Activated CD4-positive, alpha-beta T cell treated with anti-CD3 and anti-CD28 coated beads, Interleukin-2, amount 10 ng/mL, durations not matched to agents 7 days and 5 days (primary cell): ENCODE measurements around the gene SLC4A2. TPM values are rescaled to one million over a fixed set of nuclear protein-coding genes. Genes with fewer than 3 reads are reported as not detected.
A peak's percentile ranks its signal among the peaks of the same experiment; 100 is the strongest.

Experiments used
- CTCF ChIA-PET: fragments of 350-600 bp; sonication (Branson Sonifier 250); formaldehyde crosslinking; loops from one replicate; lab custom pipeline; 2021; ENCODE audit warnings: antibody characterized with exemption; lab: Charles Lee
- POLR2A ChIA-PET: fragments of 350-600 bp; sonication (Branson Sonifier 250); formaldehyde crosslinking; loops from one replicate; lab custom pipeline; 2021; ENCODE audit warnings: antibody characterized with exemption; lab: Charles Lee
- DNase-seq: peaks from one replicate; pipeline ENCODE4 v3.0.0-alpha.2; 2020
- H3K27ac Mint-ChIP-seq: one replicate; pipeline ENCODE4 v1.8.0; 2021; ENCODE audit warnings: mild to moderate bottlenecking, moderate library complexity, mixed read lengths
- H3K27me3 Mint-ChIP-seq: one replicate; pipeline ENCODE4 v1.8.0; 2021; ENCODE audit warnings: mixed read lengths
- H3K36me3 Mint-ChIP-seq: one replicate; pipeline ENCODE4 v1.8.0; 2021; ENCODE audit warnings: low read depth, mixed read lengths
- H3K4me1 Mint-ChIP-seq: one replicate; pipeline ENCODE4 v1.8.0; 2021; ENCODE audit warnings: mixed read lengths
- H3K4me3 Mint-ChIP-seq: one replicate; pipeline ENCODE4 v1.8.0; 2021; ENCODE audit warnings: mild to moderate bottlenecking, moderate library complexity, mixed read lengths
- H3K9me3 Mint-ChIP-seq: one replicate; pipeline ENCODE4 v1.8.0; 2021; ENCODE audit warnings: mixed read lengths
- total RNA-seq, 2 experiments: library from RNA; stranded (reverse); gene quantifications; one replicate each; pipeline ENCODE4 v1.2.3, GENCODE V29; 2021

SLC4A2 gene
- total RNA-seq, 2 experiments from 2014 or later: 106 to 114 TPM

DNA sequence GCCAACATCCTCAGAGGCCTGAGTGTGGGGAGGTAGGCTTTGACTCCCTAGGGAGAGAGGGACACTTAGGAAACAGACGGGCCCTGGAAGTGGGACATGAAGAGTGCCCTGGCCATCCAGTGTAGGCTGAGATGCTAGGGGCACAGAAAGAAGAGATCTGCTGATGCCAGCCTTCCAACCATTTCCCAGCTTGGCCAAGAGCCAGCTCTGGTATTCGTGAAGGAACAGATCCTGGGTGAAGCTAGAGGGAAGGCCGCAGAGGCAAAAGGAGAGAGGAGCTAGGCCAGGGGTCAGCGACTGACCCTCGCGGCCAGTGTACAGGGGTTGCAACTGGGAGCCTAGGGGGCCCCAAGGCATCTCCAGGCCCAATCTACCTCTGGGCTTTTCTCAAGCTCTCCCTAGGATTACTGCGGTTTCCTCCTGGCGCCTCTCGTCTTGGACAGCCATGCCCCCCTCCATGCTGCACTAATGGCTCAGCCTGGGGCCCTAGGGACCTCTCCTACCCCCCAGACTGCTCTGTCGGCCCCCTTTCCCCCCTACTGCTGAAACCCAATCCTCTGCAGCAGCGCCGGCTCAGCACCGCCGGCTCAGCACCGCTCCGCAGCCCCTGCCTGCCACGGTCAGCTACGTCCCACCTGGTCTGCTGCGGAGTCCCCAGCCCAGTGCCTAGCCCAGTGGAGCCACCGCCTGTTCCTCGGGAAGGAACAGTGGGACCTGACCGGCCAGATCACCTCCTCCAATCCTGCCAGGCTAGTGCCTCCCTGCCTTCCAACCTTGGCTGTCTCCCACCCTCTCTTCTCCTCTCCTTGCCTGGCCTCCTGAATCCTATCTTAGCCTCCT is 11.2 kb upstream of the SLC4A2 start, which contains the start of gene ASIC3:
ASIC3 (plus strand) TSS at position 556 of the 840 bp plus-strand sequence. CDS start 355 bp downstream, outside the sequence.
- no peak for DNase-seq
- POLR2A ChIA-PET: no interaction called here
- Mint-ChIP-seq H3K36me3 (peaks cover 7% of the 10 kb centered on the region), H3K27me3 (peaks cover 8% of the 10 kb centered on the region), H3K9me3 (no peaks in the 10 kb centered on the region), H3K4me1 (peaks cover 13% of the 10 kb centered on the region), H3K4me3 (no peak within 1 kb of the TSS), H3K27ac (no peak within 1 kb of the TSS)
- CTCF ChIA-PET: interaction anchor here (0.7 to 1.3 kb wide), 2 partner anchors 30 to 90 kb away, joined by 3 to 5 read pairs; no protein-coding TSS in a partner anchor

DNA sequence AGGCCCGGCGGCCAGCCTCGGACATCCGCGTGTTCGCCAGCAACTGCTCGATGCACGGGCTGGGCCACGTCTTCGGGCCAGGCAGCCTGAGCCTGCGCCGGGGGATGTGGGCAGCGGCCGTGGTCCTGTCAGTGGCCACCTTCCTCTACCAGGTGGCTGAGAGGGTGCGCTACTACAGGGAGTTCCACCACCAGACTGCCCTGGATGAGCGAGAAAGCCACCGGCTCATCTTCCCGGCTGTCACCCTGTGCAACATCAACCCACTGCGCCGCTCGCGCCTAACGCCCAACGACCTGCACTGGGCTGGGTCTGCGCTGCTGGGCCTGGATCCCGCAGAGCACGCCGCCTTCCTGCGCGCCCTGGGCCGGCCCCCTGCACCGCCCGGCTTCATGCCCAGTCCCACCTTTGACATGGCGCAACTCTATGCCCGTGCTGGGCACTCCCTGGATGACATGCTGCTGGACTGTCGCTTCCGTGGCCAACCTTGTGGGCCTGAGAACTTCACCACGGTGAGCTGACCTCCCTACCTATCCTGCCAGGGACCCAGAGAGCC is 10.4 kb upstream of the SLC4A2 start:
- no peak overlapping the region for H3K4me3 Mint-ChIP-seq
- ChIA-PET CTCF (interaction anchor here (0.7 to 1.3 kb wide), 2 partner anchors 30 to 91 kb away, joined by 3 to 5 read pairs; no protein-coding TSS in a partner anchor), POLR2A (no interaction called here)
- no peaks in the 10 kb centered on the region for H3K9me3 Mint-ChIP-seq
- peaks cover 19% of the 10 kb centered on the region for H3K4me1 Mint-ChIP-seq
- DNase-seq: no peak
- no peak overlapping the region for H3K27ac Mint-ChIP-seq
- peaks cover 8% of the 10 kb centered on the region for H3K27me3 Mint-ChIP-seq
- H3K36me3 Mint-ChIP-seq: peaks cover 7% of the 10 kb centered on the region

DNA sequence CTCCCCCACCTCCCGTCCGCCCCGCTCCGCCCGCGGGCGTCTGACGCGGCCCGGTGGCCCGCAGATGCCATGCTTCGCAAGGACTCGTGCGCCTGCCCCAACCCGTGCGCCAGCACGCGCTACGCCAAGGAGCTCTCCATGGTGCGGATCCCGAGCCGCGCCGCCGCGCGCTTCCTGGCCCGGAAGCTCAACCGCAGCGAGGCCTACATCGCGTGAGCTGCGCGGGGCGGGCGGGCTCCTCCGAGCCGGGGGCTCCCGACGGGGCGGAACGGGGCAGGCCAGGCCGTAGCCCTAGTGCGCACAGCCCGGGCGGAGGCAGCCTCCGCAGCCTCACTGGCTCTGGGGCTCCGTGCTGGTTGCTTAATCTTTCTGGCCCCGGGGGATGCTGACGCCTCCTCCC is 8.3 kb upstream of the SLC4A2 start:
- Mint-ChIP-seq H3K36me3 (peaks cover 2% of the 10 kb centered on the region), H3K27ac (no peak overlapping the region), H3K27me3 (peaks cover 8% of the 10 kb centered on the region), H3K4me1 (peaks cover 23% of the 10 kb centered on the region), H3K9me3 (no peaks in the 10 kb centered on the region), H3K4me3 (no peak overlapping the region)
- POLR2A ChIA-PET: no interaction called here
- CTCF ChIA-PET: interaction anchor here (0.8 to 1.3 kb wide), 3 partner anchors 9 to 175 kb away, joined by 3 to 4 read pairs (median 3); partner anchors contain the start of gene ABCB8
- peak; percentile 76 for DNase-seq

DNA sequence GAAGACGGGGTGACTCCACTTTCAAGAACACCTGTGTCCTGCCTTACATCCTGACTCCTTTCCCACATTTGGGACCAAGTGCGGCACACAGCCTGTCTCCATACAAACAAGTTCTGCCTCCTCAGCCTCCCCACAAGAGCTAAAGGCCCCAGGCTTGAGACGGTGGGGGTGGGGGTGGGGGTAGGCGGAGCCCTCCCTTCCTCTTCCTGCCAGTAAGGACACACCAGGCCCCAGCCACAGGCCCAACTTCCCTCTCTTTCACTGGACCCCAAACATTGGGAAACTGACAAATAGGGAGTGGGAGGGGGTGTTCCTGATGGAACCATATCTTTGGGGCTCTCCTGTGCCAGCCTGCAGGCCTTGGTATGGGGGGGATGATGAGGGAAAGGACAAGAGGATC is 6.3 kb upstream of the SLC4A2 start:
- Mint-ChIP-seq H3K4me1 (peaks cover 32% of the 10 kb centered on the region), H3K27ac (no peak overlapping the region), H3K9me3 (no peaks in the 10 kb centered on the region), H3K4me3 (no peak overlapping the region), H3K27me3 (peaks cover 8% of the 10 kb centered on the region), H3K36me3 (peaks cover 4% of the 10 kb centered on the region)
- ChIA-PET CTCF (interaction anchor here (0.7 to 1.1 kb wide), 3 partner anchors 16 to 28 kb away, joined by 3 to 4 read pairs (median 3); partner anchors contain the start of genes ABCB8 and FASTK), POLR2A (no interaction called here)
- DNase-seq: no peak

DNA sequence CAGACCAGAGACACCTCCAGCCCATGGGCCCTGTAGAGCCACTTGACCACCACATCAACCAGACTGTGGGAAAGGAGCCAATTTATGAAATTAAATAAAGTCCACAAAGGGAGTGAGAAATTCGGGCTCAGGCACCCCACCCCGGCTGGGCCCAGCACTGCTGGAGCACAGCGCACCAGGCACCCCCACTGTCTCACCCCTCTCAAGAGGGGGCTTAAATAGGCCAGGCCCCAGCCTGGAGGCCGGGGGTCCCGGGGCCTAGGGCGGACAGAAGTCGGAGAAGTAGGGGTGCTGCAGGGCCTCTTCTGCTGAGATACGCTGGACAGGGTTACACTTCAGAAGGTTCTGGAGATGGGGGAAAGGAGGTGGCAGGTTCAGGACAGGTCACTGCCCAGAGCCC is 5.6 kb upstream of the SLC4A2 start:
- ChIA-PET POLR2A (no interaction called here), CTCF (no interaction called here)
- peaks cover 4% of the 10 kb centered on the region for H3K36me3 Mint-ChIP-seq
- no peaks in the 10 kb centered on the region for H3K9me3 Mint-ChIP-seq
- no peak for DNase-seq
- peaks cover 8% of the 10 kb centered on the region for H3K27me3 Mint-ChIP-seq
- no peak overlapping the region for H3K4me3 Mint-ChIP-seq
- H3K27ac Mint-ChIP-seq: no peak overlapping the region
- H3K4me1 Mint-ChIP-seq: peaks cover 37% of the 10 kb centered on the region

DNA sequence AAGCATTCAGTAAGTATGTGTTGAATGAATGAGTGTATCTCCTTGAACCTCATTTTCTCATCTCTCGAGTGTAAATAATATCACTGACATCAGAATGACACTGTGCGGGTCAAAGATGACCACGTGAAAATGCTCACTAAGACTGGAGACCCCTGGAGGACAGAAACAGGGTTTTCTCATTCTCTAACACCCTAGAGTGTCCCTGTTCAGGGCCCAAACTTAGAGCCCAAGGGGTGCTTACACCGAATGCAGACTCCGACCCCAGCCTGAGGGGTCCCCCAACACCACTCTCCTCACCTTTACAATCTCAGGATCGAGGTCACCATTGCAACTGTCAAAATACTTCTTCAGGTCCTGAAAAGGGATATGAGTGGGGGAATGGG is 3.1 kb upstream of the SLC4A2 start:
- ChIA-PET POLR2A (no interaction called here), CTCF (interaction anchor here (1.2 kb wide), 1 partner anchor 28 kb away, joined by 4 read pairs; the partner anchor contains the start of gene ABCB8)
- Mint-ChIP-seq H3K4me3 (peak overlapping the region; percentile 91), H3K4me1 (peaks cover 46% of the 10 kb centered on the region), H3K9me3 (no peaks in the 10 kb centered on the region), H3K36me3 (peaks cover 4% of the 10 kb centered on the region), H3K27me3 (no peaks in the 10 kb centered on the region), H3K27ac (no peak overlapping the region)
- no peak for DNase-seq

DNA sequence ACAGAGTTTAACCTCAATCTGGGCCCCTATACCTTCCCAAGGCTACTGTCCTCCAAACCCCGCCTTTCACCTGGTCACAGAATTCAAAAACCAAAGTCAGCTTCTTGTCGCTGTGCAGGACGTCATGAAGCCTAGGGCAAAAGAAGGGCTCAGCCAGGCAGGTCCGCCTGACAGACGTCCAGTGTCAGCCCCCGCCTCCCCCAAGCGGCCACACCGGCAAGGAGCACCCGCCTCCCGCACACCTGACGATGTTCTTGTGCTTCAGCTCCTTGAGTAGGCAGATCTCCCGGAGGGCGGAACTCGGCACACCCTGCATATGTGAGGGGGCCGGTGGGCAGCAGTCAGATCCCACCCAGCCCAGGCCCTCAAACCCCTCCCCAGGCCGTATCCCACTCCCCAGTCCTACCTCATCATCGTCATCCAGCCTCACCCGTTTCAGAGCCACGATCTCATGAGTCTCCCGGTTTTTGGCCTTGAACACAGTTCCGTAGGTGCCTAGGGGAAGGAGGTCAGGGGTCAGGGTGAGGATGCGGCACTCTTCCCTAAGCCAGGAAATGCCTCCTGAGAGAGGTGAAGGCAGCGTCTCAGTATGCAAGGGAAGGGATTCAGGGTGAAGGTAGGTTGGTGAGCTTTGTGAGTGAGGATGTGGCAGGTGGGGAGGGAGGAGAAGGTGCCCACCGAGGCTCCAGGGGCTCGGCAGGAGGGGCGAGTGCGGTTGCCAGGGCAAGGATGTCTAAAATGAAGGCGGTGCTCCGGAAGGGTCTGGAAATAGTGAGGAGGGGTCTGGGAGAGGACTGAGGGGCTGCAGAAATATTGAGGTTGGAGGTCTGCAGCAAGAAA is 2.5 kb upstream of the SLC4A2 start:
- DNase-seq: no peak
- Mint-ChIP-seq H3K27ac (peak overlapping the region; percentile 42), H3K9me3 (no peaks in the 10 kb centered on the region), H3K36me3 (peaks cover 4% of the 10 kb centered on the region), H3K27me3 (no peaks in the 10 kb centered on the region), H3K4me3 (peak overlapping the region; percentile 91), H3K4me1 (peaks cover 53% of the 10 kb centered on the region)
- POLR2A ChIA-PET: no interaction called here
- CTCF ChIA-PET: interaction anchor here (1.1 kb wide), 1 partner anchor 28 kb away, joined by 4 read pairs; the partner anchor contains the start of gene ABCB8

DNA sequence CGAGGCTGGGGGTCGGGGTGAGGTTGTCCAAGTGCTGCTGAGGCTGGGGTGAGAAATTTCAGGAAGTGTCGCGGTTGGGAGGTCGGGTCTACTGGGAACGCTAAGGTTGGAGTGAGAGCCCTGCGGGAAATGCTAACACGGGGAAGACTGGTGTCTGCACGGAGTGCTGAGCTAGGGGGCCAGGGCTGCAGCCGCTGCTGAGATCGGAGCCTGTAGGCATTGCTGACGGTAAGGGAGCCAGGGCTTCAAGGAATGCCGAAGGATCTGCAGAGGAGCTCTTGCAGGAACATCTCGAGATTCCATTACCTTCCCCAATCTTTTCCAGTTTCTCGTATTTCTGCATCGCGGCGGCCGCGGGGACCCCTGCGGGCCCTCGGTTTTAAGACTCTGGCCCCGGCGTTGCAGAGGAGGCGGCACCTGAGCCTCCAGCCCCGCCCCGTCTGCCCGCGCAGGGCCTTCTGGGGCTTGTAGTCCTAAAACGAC is 1.8 kb upstream of the SLC4A2 start, which contains the start of gene CDK5:
CDK5 (minus strand) TSS at position 392 of the 483 bp plus-strand sequence; CDS start at position 343, 49 bp downstream.
- H3K9me3 Mint-ChIP-seq: no peaks in the 10 kb centered on the region

DNA sequence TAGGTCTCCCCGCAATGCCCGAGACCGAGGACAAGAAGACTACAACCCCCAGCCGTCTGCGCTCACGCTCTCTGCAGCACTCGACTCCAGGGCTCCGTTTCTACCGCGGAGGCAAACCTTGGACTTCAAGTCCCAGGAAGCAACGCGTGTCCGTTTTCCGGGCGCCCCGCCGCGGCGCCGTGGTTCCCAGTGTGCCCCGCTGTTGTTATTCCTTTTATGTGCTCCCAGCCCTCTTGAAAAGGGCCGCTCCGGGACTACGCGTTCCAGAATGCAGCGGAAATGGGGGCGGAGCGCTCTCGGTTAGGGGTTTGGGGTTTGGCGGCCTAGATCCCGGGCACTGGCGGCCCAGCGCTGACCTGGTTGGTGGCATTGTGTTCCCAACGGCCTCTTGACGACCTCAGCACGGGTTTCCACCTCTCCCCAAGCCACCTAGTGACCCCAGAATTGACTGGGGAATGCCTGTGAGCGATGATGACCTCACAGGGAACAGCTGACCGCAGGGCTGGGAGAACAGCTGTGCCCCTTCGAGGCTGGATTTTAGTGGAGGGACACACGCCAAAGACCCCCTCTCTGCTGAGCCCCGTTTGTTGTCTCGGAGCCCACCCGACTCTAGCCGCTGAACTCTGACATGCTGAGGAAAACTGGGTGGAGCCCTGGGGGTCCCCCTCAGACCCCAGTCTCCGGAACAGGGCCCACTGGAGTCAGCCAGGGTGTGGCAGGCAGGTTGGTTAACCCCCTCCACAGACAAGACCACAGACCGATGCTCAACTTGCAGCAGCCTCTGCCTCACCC is 1.2 kb upstream of the SLC4A2 start:
- ChIA-PET POLR2A (no interaction called here), CTCF (interaction anchor here (0.8 to 1.7 kb wide), 8 partner anchors 9 to 44 kb away, joined by 3 to 6 read pairs (median 4); partner anchors contain the start of genes ABCB8 and FASTK)
- H3K4me1 Mint-ChIP-seq: peaks cover 47% of the 10 kb centered on the region
- H3K27me3 Mint-ChIP-seq: no peaks in the 10 kb centered on the region
- DNase-seq: peak; percentile 99
- no peaks in the 10 kb centered on the region for H3K9me3 Mint-ChIP-seq
- H3K4me3 Mint-ChIP-seq: peak overlapping the region; percentile 91
- H3K36me3 Mint-ChIP-seq: peaks cover 2% of the 10 kb centered on the region
- peak overlapping the region; percentile 95 for H3K27ac Mint-ChIP-seq

More for the DNA sequence above, 1.8 kb upstream of the SLC4A2 start, which contains the start of gene CDK5:
- DNase-seq: no peak
- Mint-ChIP-seq H3K4me3 (peak within 1 kb of the TSS; percentile 91), H3K27ac (peak within 1 kb of the TSS; percentile 95), H3K4me1 (peaks cover 53% of the 10 kb centered on the region), H3K36me3 (peaks cover 3% of the 10 kb centered on the region), H3K27me3 (no peaks in the 10 kb centered on the region)
- CTCF ChIA-PET: interaction anchor here (1.1 kb wide), 1 partner anchor 29 kb away, joined by 4 read pairs; the partner anchor contains the start of gene ABCB8
- POLR2A ChIA-PET: no interaction called here

DNA sequence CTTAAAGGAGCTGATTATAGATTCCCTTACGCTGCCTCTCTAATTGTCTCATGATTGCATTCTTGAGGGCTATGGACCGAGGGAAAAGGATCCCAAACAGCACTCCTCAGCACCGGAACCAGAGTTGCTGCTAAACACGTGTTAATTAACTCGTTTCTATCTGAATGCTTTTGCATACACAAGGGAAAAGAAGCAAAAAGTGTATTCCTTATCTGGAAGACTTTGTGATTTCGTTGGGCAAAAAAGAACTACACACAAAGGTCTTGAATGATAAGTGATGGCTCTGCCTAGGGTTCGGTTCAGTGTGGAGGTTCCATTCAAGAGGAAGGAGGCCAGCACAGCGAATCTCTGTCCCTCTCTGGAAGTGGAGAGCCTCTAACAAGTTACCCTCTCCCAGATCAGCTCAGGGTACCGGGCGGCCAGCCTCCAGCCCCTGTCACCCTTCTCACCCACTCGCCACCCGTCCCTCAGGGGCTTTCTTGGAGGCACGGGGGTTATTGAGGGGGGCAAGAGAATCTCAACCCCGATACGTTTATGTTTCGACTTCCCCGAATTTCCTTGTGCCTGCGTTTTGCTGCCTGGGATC is 515 bp upstream of the SLC4A2 start:
- Mint-ChIP-seq H3K27ac (peak overlapping the region; percentile 95), H3K36me3 (peaks cover 5% of the 10 kb centered on the region), H3K4me1 (peaks cover 42% of the 10 kb centered on the region), H3K27me3 (no peaks in the 10 kb centered on the region), H3K4me3 (peak overlapping the region; percentile 91), H3K9me3 (no peaks in the 10 kb centered on the region)
- CTCF ChIA-PET: interaction anchor here (0.8 to 1.7 kb wide), 7 partner anchors 8 to 45 kb away, joined by 3 to 6 read pairs (median 4); partner anchors contain the start of genes ABCB8 and FASTK
- POLR2A ChIA-PET: no interaction called here
- no peak for DNase-seq

DNA sequence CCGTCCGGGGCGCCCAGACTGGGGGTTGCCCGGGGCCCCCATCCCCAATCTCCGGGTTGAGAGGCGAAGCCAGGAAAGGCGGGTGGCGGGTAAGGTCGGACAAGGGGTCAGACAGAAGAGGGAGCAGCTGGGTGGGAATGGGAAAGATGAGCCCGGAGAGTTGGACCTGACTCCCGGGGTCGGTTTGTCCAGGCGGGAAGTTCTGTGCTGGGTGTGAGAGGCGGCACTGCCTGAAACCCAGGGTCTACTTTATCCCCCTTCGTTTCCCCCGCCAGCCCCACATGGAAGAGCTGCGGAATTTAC is 675 bp downstream of the SLC4A2 start:
- no peaks in the 10 kb centered on the region for H3K27me3 Mint-ChIP-seq
- POLR2A ChIA-PET: no interaction called here
- CTCF ChIA-PET: interaction anchor here (0.7 to 2.0 kb wide), 5 partner anchors 13 to 41 kb away, joined by 3 to 9 read pairs (median 4); partner anchors contain the start of gene FASTK

More for the DNA sequence above, 675 bp downstream of the SLC4A2 start:
- DNase-seq: no peak
- Mint-ChIP-seq H3K9me3 (no peaks in the 10 kb centered on the region), H3K4me3 (peak overlapping the region; percentile 91), H3K27ac (peak overlapping the region; percentile 74), H3K36me3 (peaks cover 6% of the 10 kb centered on the region), H3K4me1 (peaks cover 37% of the 10 kb centered on the region)
